ENCODE results near the gene RPS18. TPM values are rescaled to one million over a fixed set of nuclear protein-coding genes. Genes with fewer than 3 reads are reported as not detected.
"Not testable (repeated sequence)": the region's sequence is repeated elsewhere in the genome, so short reads cannot be mapped to it uniquely, and the experiment has no call there.

The RPS18 gene
- total RNA-seq, 2 experiments from 2014 or later, result 3,940 to 3,999 TPM

DNA sequence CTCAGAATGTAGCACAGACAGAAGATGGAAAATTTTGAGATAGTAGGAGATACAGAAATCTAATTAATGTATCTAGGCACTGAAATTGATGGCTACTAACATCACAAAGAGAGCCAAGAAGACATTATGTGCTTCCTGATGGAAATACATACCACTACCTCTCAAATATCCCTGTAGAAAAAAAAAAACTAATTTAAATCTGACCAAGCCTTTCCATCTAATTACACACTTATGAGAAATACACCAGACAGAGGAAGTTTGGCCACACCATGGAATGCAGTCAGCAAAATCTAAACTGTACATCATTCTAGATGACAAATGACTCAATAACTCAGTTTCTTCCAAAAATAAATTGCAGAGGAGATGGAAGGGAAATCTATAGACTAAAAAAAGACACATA, 19.1 kb upstream of the RPS18 start:
- Mint-ChIP-seq H3K27me3 (no peaks in the 10 kb centered on the region), H3K4me3 (no peak overlapping the region), H3K36me3 (peaks cover 24% of the 10 kb centered on the region), H3K27ac (peak overlapping the region; percentile 10), H3K9me3 (no peaks in the 10 kb centered on the region), H3K4me1 (peaks cover 35% of the 10 kb centered on the region)
- DNase-seq, result no peak

DNA sequence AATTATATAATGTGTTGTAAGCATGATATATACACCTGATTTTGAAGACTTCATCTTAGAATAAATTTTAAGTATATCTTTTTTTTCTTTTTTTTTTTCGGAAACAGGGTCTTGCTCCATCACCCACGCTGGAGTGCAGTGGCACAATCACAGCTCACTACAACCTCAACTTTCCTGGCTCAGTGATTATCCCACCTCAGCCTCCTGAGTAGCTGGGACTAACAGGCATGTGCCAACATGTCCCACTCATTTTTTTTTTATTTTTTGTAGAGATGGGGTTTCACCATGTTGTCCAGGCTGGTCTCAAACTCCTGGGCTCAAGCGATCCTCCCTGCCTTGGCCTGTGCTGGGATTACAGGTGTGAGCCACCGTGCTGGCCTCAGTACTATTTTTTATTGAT, 17.3 kb upstream of the RPS18 start:
- no peak for DNase-seq
- no peaks in the 10 kb centered on the region for H3K9me3 Mint-ChIP-seq
- no peak overlapping the region for H3K4me3 Mint-ChIP-seq
- no peak overlapping the region for H3K27ac Mint-ChIP-seq
- H3K27me3 Mint-ChIP-seq, result no peaks in the 10 kb centered on the region
- H3K36me3 Mint-ChIP-seq, result peaks cover 26% of the 10 kb centered on the region
- H3K4me1 Mint-ChIP-seq, result peaks cover 25% of the 10 kb centered on the region

DNA sequence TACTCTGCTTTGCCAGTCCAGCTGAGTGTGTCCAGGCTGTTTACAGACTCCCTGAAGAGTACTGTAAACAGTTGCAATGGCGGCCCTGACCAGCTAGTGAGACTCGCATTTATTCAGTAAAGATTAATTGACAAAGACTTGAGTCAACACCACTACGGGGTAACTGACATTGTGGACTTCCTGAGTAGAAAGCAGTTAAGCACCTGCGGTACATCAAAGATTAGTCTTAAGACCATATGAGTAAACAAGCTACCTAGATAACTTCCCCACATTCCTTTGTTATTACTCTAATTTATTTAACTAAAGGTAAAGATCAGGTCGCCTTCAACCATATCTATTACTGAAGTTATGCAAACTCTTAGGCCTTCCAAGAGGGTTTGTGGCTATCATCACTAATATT, 12.8 kb upstream of the RPS18 start:
- H3K9me3 Mint-ChIP-seq, result no peaks in the 10 kb centered on the region
- H3K27me3 Mint-ChIP-seq, result no peaks in the 10 kb centered on the region
- no peak for DNase-seq
- peaks cover 19% of the 10 kb centered on the region for H3K36me3 Mint-ChIP-seq
- H3K4me3 Mint-ChIP-seq, result no peak overlapping the region
- no peak overlapping the region for H3K27ac Mint-ChIP-seq
- no peaks in the 10 kb centered on the region for H3K4me1 Mint-ChIP-seq

DNA sequence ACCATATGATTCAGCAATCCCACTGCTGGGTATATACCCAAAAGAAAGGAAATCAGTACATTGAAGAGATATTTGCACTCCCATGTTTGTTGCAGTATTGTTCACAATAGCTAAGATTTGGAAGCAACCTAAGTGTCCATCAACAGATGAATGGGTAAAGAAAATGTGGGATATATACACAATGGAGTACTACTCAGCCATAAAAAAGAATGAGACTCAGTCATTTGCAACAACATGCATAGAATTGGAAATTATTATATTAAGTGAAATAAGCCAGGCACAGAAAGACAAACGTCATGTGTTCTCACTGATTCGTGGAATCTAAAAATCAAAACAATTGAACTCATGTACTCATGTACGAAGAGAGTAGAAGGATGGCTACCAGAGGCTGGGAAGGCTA, 9.4 kb upstream of the RPS18 start:
- H3K27me3 Mint-ChIP-seq, H3K4me1 Mint-ChIP-seq, H3K27ac Mint-ChIP-seq, DNase-seq, H3K9me3 Mint-ChIP-seq, H3K4me3 Mint-ChIP-seq: not testable (repeated sequence)
- H3K36me3 Mint-ChIP-seq, result peaks cover 19% of the 10 kb centered on the region

DNA sequence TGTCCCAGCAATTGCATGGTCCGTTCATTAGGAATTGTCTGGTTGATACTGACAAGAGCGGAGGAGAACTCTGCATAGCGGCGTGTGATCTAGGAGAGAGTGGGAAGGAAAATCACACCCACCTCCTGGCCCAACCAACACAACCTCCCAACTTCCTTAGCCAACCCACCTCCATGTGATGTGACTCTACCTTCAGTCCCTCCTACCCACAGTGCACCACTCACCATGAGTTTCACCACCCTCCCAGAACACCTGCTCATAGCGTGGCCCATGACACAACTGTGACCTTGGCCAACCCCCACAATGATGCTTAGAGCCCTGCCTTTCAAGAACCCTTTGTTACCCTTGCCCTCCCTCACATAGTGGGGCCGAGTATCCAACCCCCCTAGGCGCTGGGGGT, 7.9 kb upstream of the RPS18 start:
- H3K4me3 Mint-ChIP-seq, result no peak overlapping the region
- no peaks in the 10 kb centered on the region for H3K27me3 Mint-ChIP-seq
- peak overlapping the region; percentile 27 for H3K27ac Mint-ChIP-seq
- peaks cover 23% of the 10 kb centered on the region for H3K36me3 Mint-ChIP-seq
- no peaks in the 10 kb centered on the region for H3K9me3 Mint-ChIP-seq
- no peak for DNase-seq
- peaks cover 3% of the 10 kb centered on the region for H3K4me1 Mint-ChIP-seq

DNA sequence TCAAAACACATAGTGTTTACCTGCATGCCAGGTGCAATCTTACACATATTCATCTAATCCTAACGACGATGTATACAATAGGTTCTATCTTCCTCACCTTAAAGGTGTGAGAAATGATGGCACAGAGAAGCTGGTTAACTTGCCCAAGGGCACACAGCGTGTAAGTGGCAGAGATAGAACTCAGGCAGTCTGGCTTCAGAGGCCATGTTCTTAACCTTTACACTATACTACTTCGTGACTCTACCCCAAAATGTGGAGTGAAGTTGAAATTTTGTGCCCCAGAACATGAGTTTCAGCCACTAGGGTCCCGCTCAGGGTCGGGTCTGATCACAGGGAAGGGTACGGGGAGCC, 783 bp upstream of the RPS18 start:
- Mint-ChIP-seq H3K9me3 (no peaks in the 10 kb centered on the region), H3K27me3 (no peaks in the 10 kb centered on the region), H3K4me3 (peak overlapping the region; percentile 95), H3K27ac (peak overlapping the region; percentile 100), H3K4me1 (peaks cover 25% of the 10 kb centered on the region), H3K36me3 (peaks cover 58% of the 10 kb centered on the region)
- DNase-seq, result no peak

DNA sequence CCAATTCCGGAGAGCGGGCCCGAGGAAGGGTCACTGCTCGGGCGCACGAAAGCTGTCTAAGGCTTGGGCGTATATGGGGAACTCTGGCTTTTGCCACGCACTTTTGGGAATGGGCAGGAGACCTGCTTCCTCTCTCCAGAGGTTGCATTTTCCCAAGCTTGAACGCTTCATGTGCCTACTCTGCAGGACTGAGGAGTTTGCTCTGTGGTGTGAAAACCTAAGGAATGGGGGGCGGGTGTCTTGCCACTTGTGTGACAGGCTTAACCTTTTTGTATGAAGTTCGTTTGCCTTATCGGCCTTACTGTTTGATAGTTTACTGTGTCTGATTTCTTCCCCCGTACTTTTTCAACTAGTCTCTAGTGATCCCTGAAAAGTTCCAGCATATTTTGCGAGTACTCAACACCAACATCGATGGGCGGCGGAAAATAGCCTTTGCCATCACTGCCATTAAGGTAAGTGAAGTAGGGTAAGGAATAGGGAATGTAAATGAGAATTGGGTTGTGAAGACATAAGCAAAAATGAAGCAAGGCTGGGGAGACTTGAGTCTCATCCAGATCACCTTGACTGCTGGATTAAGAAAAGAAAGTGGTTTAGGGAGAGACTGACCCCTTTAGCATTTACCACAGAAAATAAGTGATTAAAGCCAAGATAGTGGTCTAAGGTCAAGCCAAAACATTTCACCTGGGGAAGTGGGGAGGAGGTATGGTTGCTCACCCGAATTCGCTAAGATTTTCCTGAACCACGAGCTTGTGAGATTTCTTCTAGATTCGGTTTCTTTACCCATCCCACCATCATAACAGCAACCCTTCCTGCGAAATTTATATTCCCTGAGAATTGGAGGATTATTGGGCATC, 627 bp downstream of the RPS18 start:
- Mint-ChIP-seq H3K36me3 (peaks cover 63% of the 10 kb centered on the region), H3K4me3 (peak overlapping the region; percentile 95), H3K4me1 (peaks cover 33% of the 10 kb centered on the region), H3K27me3 (no peaks in the 10 kb centered on the region), H3K27ac (peak overlapping the region; percentile 100), H3K9me3 (no peaks in the 10 kb centered on the region)
- DNase-seq, result no peak

DNA sequence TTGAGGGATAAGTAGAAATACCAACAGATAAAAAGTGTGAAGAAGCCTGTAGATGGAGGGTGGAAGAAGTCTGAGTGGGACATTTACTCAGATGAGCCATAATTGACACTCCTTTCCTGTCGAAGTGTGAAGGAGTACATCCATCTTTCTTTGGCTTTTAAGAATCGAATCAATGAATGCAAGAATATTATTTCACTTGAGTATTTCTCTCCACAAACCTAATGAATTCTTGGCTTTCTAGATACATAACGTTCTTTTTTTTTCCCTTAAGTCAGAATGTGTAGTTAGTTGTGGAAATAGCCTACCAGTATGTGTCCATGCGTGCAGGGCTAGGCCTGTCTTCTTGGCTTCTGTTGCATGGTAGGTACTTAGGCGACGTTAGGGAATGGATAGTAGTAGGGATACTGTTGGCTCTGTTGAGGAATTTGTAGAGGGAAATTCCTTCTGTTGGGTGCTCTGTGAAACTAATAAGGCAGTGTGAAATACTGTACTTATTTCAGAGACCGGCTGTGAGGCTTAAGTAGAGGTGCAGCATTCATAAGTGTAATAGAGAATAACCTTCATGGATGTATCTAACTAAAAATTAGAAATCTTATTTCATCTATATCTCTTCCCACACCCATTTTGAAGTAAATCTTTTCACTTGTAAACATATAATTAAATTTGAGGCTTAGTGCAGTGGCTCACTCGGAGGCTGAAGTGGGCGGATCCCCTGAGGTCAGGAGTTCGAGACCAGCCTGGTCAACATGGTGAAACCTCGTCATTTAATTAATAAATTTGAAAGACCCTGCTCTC, 1.5 kb downstream of the RPS18 start:
- H3K4me1 Mint-ChIP-seq, result peaks cover 39% of the 10 kb centered on the region
- H3K9me3 Mint-ChIP-seq, result no peaks in the 10 kb centered on the region
- peak overlapping the region; percentile 100 for H3K27ac Mint-ChIP-seq

DNA sequence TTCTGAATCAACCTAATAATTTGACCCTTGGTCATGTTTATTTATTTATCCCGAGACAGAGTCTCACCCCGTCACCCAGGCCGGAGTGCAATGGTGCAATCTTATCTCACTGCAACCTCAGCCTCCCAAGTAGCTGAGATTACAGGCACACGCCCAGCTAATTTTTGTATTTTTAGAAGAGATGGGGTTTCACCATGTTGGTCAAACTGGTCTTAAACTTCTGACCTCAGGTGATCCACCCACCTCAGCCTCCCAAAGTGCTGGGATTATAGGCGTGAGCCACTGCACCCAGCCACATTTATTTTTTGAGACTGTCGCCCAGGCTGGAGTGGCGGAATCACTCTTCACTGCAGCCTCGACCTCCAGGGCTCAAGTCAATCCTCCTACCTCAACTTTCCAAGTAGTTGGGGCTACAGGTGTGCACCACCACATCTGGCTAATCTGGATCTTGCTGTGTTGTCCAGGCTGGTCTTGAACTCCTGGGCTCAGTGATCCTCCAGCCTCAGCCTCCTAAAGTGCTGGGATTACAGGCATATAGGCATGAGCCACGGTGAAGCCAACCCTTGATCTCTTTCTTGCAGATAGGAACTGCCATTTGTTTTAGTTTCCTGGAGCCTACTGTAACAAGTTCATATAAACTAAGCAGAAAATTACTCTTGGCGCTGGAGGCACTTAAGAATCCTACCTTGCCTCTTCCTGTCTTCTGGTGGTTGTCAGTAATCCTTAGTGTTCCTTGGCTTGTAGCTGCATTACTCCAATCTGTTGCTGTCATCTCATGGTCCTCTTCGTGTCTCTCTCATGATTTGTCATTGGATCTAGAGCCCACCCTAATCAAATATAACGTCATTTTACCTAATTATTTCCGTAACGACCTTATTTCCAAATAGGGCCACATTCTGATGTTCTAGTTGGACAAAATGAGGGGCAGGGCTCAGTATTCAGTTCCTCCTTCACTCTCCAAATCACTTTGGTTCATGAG, 2.3 kb downstream of the RPS18 start:
- peak overlapping the region; percentile 100 for H3K27ac Mint-ChIP-seq
- H3K9me3 Mint-ChIP-seq, result no peaks in the 10 kb centered on the region
- no peak for DNase-seq
- peaks cover 55% of the 10 kb centered on the region for H3K36me3 Mint-ChIP-seq
- no peaks in the 10 kb centered on the region for H3K27me3 Mint-ChIP-seq
- peaks cover 46% of the 10 kb centered on the region for H3K4me1 Mint-ChIP-seq
- peak overlapping the region; percentile 95 for H3K4me3 Mint-ChIP-seq

More for the DNA sequence above, 1.5 kb downstream of the RPS18 start:
- Mint-ChIP-seq H3K27me3 (no peaks in the 10 kb centered on the region), H3K4me3 (peak overlapping the region; percentile 95), H3K36me3 (peaks cover 56% of the 10 kb centered on the region)
- DNase-seq, result no peak

DNA sequence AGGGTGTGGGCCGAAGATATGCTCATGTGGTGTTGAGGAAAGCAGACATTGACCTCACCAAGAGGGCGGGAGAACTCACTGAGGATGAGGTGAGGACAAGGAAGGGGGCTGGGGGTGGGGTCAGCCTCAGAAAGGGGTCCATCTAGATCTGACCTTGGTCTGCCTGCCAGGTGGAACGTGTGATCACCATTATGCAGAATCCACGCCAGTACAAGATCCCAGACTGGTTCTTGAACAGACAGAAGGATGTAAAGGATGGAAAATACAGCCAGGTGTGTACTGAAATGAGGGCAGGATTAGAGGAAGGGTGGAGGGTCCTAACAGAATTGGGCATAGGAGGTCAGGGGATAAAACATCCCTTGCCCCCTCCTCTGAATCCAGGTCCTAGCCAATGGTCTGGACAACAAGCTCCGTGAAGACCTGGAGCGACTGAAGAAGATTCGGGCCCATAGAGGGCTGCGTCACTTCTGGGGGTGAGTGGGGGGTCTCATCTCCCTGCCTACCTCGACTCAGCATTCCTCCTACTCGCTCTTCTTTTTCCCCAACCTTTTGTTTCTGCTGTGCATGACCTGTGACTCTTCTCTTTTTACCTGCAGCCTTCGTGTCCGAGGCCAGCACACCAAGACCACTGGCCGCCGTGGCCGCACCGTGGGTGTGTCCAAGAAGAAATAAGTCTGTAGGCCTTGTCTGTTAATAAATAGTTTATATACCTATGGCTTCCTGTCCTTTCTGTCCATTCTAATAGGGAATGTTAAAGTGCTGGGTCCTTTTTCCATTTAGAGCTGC, 4.1 kb downstream of the RPS18 start:
- Mint-ChIP-seq H3K4me1 (peaks cover 43% of the 10 kb centered on the region), H3K27ac (peak overlapping the region; percentile 100), H3K36me3 (peaks cover 53% of the 10 kb centered on the region), H3K4me3 (peak overlapping the region; percentile 95)
- not testable (repeated sequence) for DNase-seq, H3K9me3 Mint-ChIP-seq, H3K27me3 Mint-ChIP-seq

DNA sequence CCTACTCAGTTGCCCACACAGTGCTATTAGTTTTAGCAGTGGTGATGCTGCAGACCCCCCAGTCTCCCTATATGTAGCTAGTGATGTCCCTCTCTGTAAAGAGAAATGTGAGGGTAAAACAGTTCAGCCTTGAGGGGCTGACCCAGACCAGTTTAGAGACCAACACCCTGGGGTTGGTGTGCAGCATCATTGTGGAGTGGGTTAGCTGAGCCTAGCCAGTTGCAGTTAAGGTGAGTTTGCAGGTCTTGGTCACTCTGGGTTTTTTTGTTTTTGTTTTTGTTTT, 4.6 kb downstream of the RPS18 start:
- peaks cover 43% of the 10 kb centered on the region for H3K4me1 Mint-ChIP-seq
- peaks cover 53% of the 10 kb centered on the region for H3K36me3 Mint-ChIP-seq
- peak overlapping the region; percentile 100 for H3K27ac Mint-ChIP-seq
- DNase-seq, result no peak
- no peaks in the 10 kb centered on the region for H3K27me3 Mint-ChIP-seq
- H3K4me3 Mint-ChIP-seq, result peak overlapping the region; percentile 95
- no peaks in the 10 kb centered on the region for H3K9me3 Mint-ChIP-seq

DNA sequence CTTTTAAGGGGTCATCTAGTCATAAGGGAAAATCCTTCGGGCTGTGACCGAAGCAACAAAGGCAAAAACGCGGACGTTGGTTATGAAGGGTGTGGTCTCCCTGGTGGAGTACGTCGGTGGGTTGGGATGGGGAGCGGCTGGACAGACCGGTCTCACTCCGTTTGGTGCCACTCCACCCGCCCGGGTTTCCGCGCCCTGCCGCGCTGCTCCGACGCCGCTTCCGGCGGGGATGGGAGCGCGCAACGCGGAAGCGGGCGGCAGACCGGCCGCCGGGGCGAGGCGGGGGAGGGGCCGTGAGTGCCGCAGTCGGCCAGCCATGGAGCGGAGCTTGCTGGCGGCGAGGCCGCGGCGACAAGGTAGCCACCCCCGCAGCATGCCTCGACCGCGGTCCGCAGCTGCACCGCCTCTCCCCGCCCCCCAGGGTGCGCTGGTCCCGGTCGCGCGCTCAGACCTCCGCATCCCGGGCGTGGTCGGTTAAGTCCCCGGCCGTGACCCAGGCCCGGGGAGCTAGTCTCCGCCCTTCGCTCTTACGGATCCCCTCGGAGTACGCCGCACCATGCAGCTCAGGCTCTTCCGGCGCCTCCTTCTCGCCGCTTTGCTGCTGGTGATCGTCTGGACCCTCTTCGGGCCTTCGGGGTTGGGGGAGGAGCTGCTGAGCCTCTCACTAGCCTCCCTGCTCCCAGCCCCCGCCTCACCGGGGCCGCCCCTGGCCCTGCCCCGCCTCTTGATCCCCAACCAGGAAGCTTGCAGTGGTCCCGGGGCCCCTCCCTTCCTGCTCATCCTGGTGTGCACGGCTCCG, 5.2 kb downstream of the RPS18 start, which contains the start of gene B3GALT4:
B3GALT4 (plus strand) TSS at position 260 of the 799 bp plus-strand sequence; CDS start at position 557, 297 bp downstream.
- H3K4me1 Mint-ChIP-seq, result peaks cover 45% of the 10 kb centered on the region
- H3K27ac Mint-ChIP-seq, result peak within 1 kb of the TSS; percentile 100
- DNase-seq, result peak; percentile 91
- H3K4me3 Mint-ChIP-seq, result peak within 1 kb of the TSS; percentile 95
- H3K36me3 Mint-ChIP-seq, result peaks cover 48% of the 10 kb centered on the region
- no peaks in the 10 kb centered on the region for H3K9me3 Mint-ChIP-seq
- H3K27me3 Mint-ChIP-seq, result no peaks in the 10 kb centered on the region

DNA sequence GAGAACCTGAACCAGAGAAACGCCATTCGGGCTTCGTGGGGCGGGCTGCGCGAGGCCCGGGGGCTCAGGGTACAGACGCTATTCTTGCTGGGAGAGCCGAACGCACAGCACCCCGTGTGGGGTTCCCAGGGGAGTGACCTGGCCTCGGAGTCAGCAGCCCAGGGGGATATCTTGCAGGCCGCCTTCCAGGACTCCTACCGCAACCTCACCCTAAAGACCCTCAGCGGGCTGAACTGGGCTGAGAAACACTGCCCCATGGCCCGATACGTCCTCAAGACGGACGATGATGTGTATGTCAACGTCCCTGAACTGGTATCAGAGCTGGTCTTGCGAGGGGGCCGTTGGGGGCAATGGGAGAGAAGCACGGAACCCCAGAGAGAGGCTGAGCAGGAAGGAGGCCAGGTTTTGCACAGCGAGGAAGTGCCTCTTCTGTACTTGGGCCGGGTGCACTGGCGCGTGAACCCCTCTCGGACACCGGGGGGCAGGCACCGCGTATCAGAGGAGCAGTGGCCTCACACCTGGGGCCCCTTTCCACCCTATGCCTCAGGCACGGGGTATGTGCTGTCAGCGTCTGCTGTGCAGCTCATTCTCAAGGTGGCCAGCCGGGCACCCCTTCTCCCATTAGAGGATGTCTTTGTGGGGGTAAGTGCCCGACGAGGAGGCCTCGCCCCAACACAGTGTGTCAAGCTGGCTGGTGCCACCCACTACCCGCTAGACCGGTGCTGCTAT, 6.0 kb downstream of the RPS18 start:
- no peaks in the 10 kb centered on the region for H3K9me3 Mint-ChIP-seq
- peaks cover 48% of the 10 kb centered on the region for H3K4me1 Mint-ChIP-seq
- peak; percentile 43 for DNase-seq
- no peaks in the 10 kb centered on the region for H3K27me3 Mint-ChIP-seq
- H3K36me3 Mint-ChIP-seq, result peaks cover 40% of the 10 kb centered on the region
- peak overlapping the region; percentile 92 for H3K27ac Mint-ChIP-seq
- H3K4me3 Mint-ChIP-seq, result peak overlapping the region; percentile 81

Data from activated naive CD8-positive, alpha-beta T cell treated with anti-CD3 and anti-CD28 coated beads for 36 hours (primary cell).